CD4-positive, alpha-beta memory T cell (primary cell): ENCODE results near the gene ADSL. TPM values are rescaled to one million over a fixed set of nuclear protein-coding genes. Genes with fewer than 3 reads are reported as not detected.

ENCODE experiments used
- CTCF ChIA-PET: fragments of 350-600 bp; sonication (Branson Sonifier 250); formaldehyde crosslinking; loops from one replicate; lab custom pipeline; 2021; ENCODE audit warnings: inconsistent platforms; ENCODE audit not compliant: partially characterized antibody; lab: Charles Lee
- POLR2A ChIA-PET: fragments of 350-600 bp; sonication (Branson Sonifier 250); formaldehyde crosslinking; loops from one replicate; lab custom pipeline; 2021; ENCODE audit not compliant: partially characterized antibody; lab: Charles Lee
- DNase-seq, 5 donors: peaks; one replicate each; pipeline versions ENCODE4 v3.0.0 to v3.0.0-alpha.2; 2020 to 2022; ENCODE audit warnings: mixed read lengths in 1 of 5
- H3K27ac ChIP-seq: one replicate; pipeline ENCODE4 v1.7.0; 2013; ENCODE audit warnings: low read depth, low read length
- H3K27me3 ChIP-seq: 2 replicates; pipeline ENCODE4 v1.7.0; 2013; ENCODE audit warnings: mild to moderate bottlenecking, low read length, moderate library complexity; ENCODE audit not compliant: insufficient read depth
- H3K36me3 ChIP-seq: 2 replicates; pipeline ENCODE4 v1.7.0; 2013; ENCODE audit warnings: mild to moderate bottlenecking, low read length, moderate library complexity; ENCODE audit not compliant: insufficient read depth
- H3K4me1 ChIP-seq: 2 replicates; pipeline ENCODE4 v1.7.0; 2013; ENCODE audit warnings: mild to moderate bottlenecking, low read length, moderate library complexity; ENCODE audit not compliant: insufficient read depth
- H3K4me3 ChIP-seq, 2 donors: one replicate each; pipeline ENCODE4 v1.7.0; 2013; ENCODE audit warnings: low read length in 2 of 2, mild to moderate bottlenecking in 1 of 2
- H3K9me3 ChIP-seq, 2 donors: one replicate each; pipeline ENCODE4 v1.7.0; 2013; ENCODE audit warnings: low read length in 2 of 2, control low read depth in 1 of 2; ENCODE audit not compliant: control insufficient read depth in 1 of 2
- H3K27ac Mint-ChIP-seq, 7 donors: one replicate each; pipeline ENCODE4 v1.8.0; 2020 to 2021; ENCODE audit warnings: mixed read lengths in 7 of 7, mild to moderate bottlenecking in 6 of 7, inconsistent platforms in 3 of 7, moderate library complexity in 3 of 7
- H3K27me3 Mint-ChIP-seq, 2 donors: one replicate each; pipeline ENCODE4 v1.8.0; 2020 to 2021; ENCODE audit warnings: mixed read lengths in 2 of 2
- H3K36me3 Mint-ChIP-seq, 2 donors: one replicate each; pipeline ENCODE4 v1.8.0; 2020 to 2021; ENCODE audit warnings: mixed read lengths in 2 of 2, inconsistent platforms in 1 of 2, mild to moderate bottlenecking in 1 of 2
- H3K4me1 Mint-ChIP-seq, 4 donors: one replicate each; pipeline ENCODE4 v1.8.0; 2020 to 2021; ENCODE audit warnings: mixed read lengths in 4 of 4, mild to moderate bottlenecking in 1 of 4
- H3K4me3 Mint-ChIP-seq, 8 donors: one replicate each; pipeline ENCODE4 v1.8.0; 2020 to 2021; ENCODE audit warnings: mixed read lengths in 8 of 8, mild to moderate bottlenecking in 7 of 8, moderate library complexity in 6 of 8, inconsistent platforms in 3 of 8
- H3K9me3 Mint-ChIP-seq, 8 donors: one replicate each; pipeline ENCODE4 v1.8.0; 2020 to 2021; ENCODE audit warnings: mixed read lengths in 8 of 8, mild to moderate bottlenecking in 5 of 8, inconsistent platforms in 3 of 8, moderate library complexity in 1 of 8
- intact Hi-C: fragments of 100-400 bp; cut with micrococcal nuclease; formaldehyde crosslinking; loops from one replicate; pipeline ENCODE4 v1.15.1; 2023
- polyA plus RNA-seq, 2 donors: library from polyadenylated mRNA; unstranded; fragments of 300-500 nt; fragmentation: Illumina TruSeq; gene quantifications; one replicate each; pipeline ENCODE4 v1.2.3, GENCODE V29; 2021
- total RNA-seq, 2 experiments: library from RNA; stranded (reverse); gene quantifications; one replicate each; pipeline ENCODE4 v1.2.3, GENCODE V29; 2021

Gene ADSL
- total and polyA plus RNA-seq, 4 experiments from 2014 or later: 63.3 to 199 (median 109) TPM

GRCh38 chr22:40331706-40332105 is 14.6 kb upstream of the ADSL start:
- no peak for DNase-seq
- peaks cover 5% of the 10 kb centered on the region for H3K36me3 ChIP-seq
- H3K4me3 ChIP-seq: peak overlapping the region in 1 of 2 donors; percentile 17
- Mint-ChIP-seq H3K36me3 (peaks cover 25 to 27% of the 10 kb centered on the region in 2 donors), H3K9me3 (peaks cover 0 to 6% (median 0%) of the 10 kb centered on the region in 8 donors), H3K4me1 (peaks cover 76 to 100% (median 90%) of the 10 kb centered on the region in 4 donors), H3K27ac (peak overlapping the region; percentile 57 to 95 (median 86)), H3K27me3 (no peaks in the 10 kb centered on the region), H3K4me3 (peak overlapping the region in 7 of 8 donors; percentile 15 to 80 (median 76))
- no peaks in the 10 kb centered on the region for H3K9me3 ChIP-seq
- CTCF ChIA-PET: interaction anchor here (0.7 kb wide), 1 partner anchor 275 kb away, joined by 3 read pairs; no protein-coding TSS in a partner anchor
- peak overlapping the region; percentile 32 for H3K27ac ChIP-seq
- intact Hi-C loops: loop anchor here (1.0 kb wide), 1 partner anchor 7 kb away; no protein-coding TSS in a partner anchor
- POLR2A ChIA-PET: interaction anchor here (1.4 to 5.9 kb wide), 3 partner anchors 7 to 288 kb away, joined by 6 to 100 read pairs (median 92); partner anchors contain the start of gene ADSL
- peaks cover 98% of the 10 kb centered on the region for H3K4me1 ChIP-seq
- no peaks in the 10 kb centered on the region for H3K27me3 ChIP-seq

GRCh38 chr22:40332319-40332781 is 13.9 kb upstream of the ADSL start:
- Histone ChIP-seq H3K4me1 (peaks cover 98% of the 10 kb centered on the region), H3K27me3 (no peaks in the 10 kb centered on the region), H3K36me3 (peaks cover 5% of the 10 kb centered on the region), H3K4me3 (peak overlapping the region; percentile 17 to 18), H3K9me3 (no peaks in the 10 kb centered on the region), H3K27ac (peak overlapping the region; percentile 32)
- Mint-ChIP-seq H3K27ac (peak overlapping the region; percentile 77 to 95 (median 90)), H3K36me3 (peaks cover 19 to 21% of the 10 kb centered on the region in 2 donors), H3K9me3 (peaks cover 0 to 6% (median 0%) of the 10 kb centered on the region in 8 donors), H3K4me1 (peaks cover 71 to 99% (median 87%) of the 10 kb centered on the region in 4 donors), H3K27me3 (no peaks in the 10 kb centered on the region), H3K4me3 (peak overlapping the region; percentile 11 to 80 (median 71))
- DNase-seq: peak in 4 of 5 donors; percentile 29 to 56 (median 39)
- CTCF ChIA-PET: no interaction called here
- intact Hi-C loops: loop anchor here (1.0 kb wide), 1 partner anchor 8 kb away; no protein-coding TSS in a partner anchor
- POLR2A ChIA-PET: interaction anchor here (1.4 to 5.9 kb wide), 3 partner anchors 7 to 288 kb away, joined by 6 to 100 read pairs (median 92); partner anchors contain the start of gene ADSL

GRCh38 chr22:40334060-40334459 is 12.2 kb upstream of the ADSL start:
- Histone ChIP-seq H3K36me3 (peaks cover 5% of the 10 kb centered on the region), H3K9me3 (no peaks in the 10 kb centered on the region), H3K4me3 (no peak overlapping the region), H3K27ac (peak overlapping the region; percentile 30), H3K27me3 (no peaks in the 10 kb centered on the region), H3K4me1 (peaks cover 85% of the 10 kb centered on the region)
- intact Hi-C loops: no loop called here
- ChIA-PET CTCF (interaction anchor here (1.0 to 1.3 kb wide), 3 partner anchors 10 to 154 kb away, joined by 3 to 7 read pairs (median 4); no protein-coding TSS in a partner anchor), POLR2A (interaction anchor here (1.0 to 5.9 kb wide), 10 partner anchors 9 to 290 kb away, joined by 3 to 100 read pairs (median 4); partner anchors contain the start of genes ADSL and TNRC6B)
- peak overlapping the region; percentile 74 to 94 (median 82) for H3K27ac Mint-ChIP-seq
- no peak for DNase-seq
- peaks cover 14 to 18% of the 10 kb centered on the region in 2 donors for H3K36me3 Mint-ChIP-seq
- peak overlapping the region in 6 of 8 donors; percentile 69 to 80 (median 76) for H3K4me3 Mint-ChIP-seq
- H3K4me1 Mint-ChIP-seq: peaks cover 69 to 99% (median 84%) of the 10 kb centered on the region in 4 donors
- H3K9me3 Mint-ChIP-seq: peaks cover 0 to 8% (median 0%) of the 10 kb centered on the region in 8 donors
- no peaks in the 10 kb centered on the region for H3K27me3 Mint-ChIP-seq

- peak overlapping the region; percentile 69 to 80 (median 76) for H3K4me3 Mint-ChIP-seq
- ChIA-PET POLR2A (interaction anchor here (0.6 to 5.9 kb wide), 15 partner anchors 10 to 308 kb away, joined by 3 to 100 read pairs (median 5); partner anchors contain the start of genes ADSL and TNRC6B), CTCF (interaction anchor here (0.7 to 3.0 kb wide), 3 partner anchors 9 to 155 kb away, joined by 3 to 11 read pairs (median 5); no protein-coding TSS in a partner anchor)
- peaks cover 0 to 8% (median 0%) of the 10 kb centered on the region in 8 donors for H3K9me3 Mint-ChIP-seq
- H3K36me3 ChIP-seq: peaks cover 5% of the 10 kb centered on the region
- intact Hi-C loops: loop anchor here (1.0 kb wide), 1 partner anchor 11 kb away; the partner anchor contains the start of gene ADSL
- peak overlapping the region; percentile 8 to 9 for H3K4me3 ChIP-seq
- DNase-seq: peak in 4 of 5 donors; percentile 74 to 80 (median 75)
- H3K27ac Mint-ChIP-seq: peak overlapping the region; percentile 71 to 94 (median 77)
- H3K9me3 ChIP-seq: no peaks in the 10 kb centered on the region
- H3K4me1 Mint-ChIP-seq: peaks cover 69 to 97% (median 80%) of the 10 kb centered on the region in 4 donors
- H3K27ac ChIP-seq: peak overlapping the region; percentile 30
- H3K27me3 Mint-ChIP-seq: no peaks in the 10 kb centered on the region
- peaks cover 15 to 18% of the 10 kb centered on the region in 2 donors for H3K36me3 Mint-ChIP-seq
- peaks cover 77% of the 10 kb centered on the region for H3K4me1 ChIP-seq
- H3K27me3 ChIP-seq: no peaks in the 10 kb centered on the region
Observed at GRCh38 chr22:40334899-40335298, 11.4 kb upstream of the ADSL start.

- Mint-ChIP-seq H3K27ac (peak overlapping the region; percentile 71 to 94 (median 77)), H3K9me3 (peaks cover 0 to 6% (median 0%) of the 10 kb centered on the region in 8 donors), H3K4me3 (peak overlapping the region in 7 of 8 donors; percentile 60 to 78 (median 76)), H3K27me3 (no peaks in the 10 kb centered on the region), H3K4me1 (peaks cover 69 to 97% (median 80%) of the 10 kb centered on the region in 4 donors), H3K36me3 (peaks cover 13 to 14% of the 10 kb centered on the region in 2 donors)
- ChIA-PET CTCF (interaction anchor here (1.2 to 3.0 kb wide), 2 partner anchors 9 to 155 kb away, joined by 3 to 11 read pairs; no protein-coding TSS in a partner anchor), POLR2A (interaction anchor here (0.7 to 5.9 kb wide), 12 partner anchors 10 to 291 kb away, joined by 3 to 100 read pairs (median 6); partner anchors contain the start of genes ADSL and TNRC6B)
- peaks cover 5% of the 10 kb centered on the region for H3K36me3 ChIP-seq
- no peak overlapping the region for H3K4me3 ChIP-seq
- no peak for DNase-seq
- intact Hi-C loops: loop anchor here (1.0 kb wide), 1 partner anchor 11 kb away; the partner anchor contains the start of gene ADSL
- peak overlapping the region; percentile 30 for H3K27ac ChIP-seq
- H3K27me3 ChIP-seq: no peaks in the 10 kb centered on the region
- no peaks in the 10 kb centered on the region for H3K9me3 ChIP-seq
- peaks cover 76% of the 10 kb centered on the region for H3K4me1 ChIP-seq
Observed at GRCh38 chr22:40335358-40335757, 10.9 kb upstream of the ADSL start.

GRCh38 chr22:40340044-40340443 is 6.3 kb upstream of the ADSL start:
- no peak overlapping the region for H3K4me3 ChIP-seq
- no peaks in the 10 kb centered on the region for H3K36me3 ChIP-seq
- no peaks in the 10 kb centered on the region for H3K27me3 ChIP-seq
- Mint-ChIP-seq H3K27me3 (no peaks in the 10 kb centered on the region), H3K4me1 (peaks cover 50 to 84% (median 68%) of the 10 kb centered on the region in 4 donors), H3K27ac (peak overlapping the region in 5 of 7 donors; percentile 17 to 77 (median 32)), H3K9me3 (peaks cover 0 to 2% (median 0%) of the 10 kb centered on the region in 8 donors), H3K36me3 (peaks cover 3 to 8% of the 10 kb centered on the region in 2 donors), H3K4me3 (peak overlapping the region in 1 of 8 donors; percentile 18)
- H3K4me1 ChIP-seq: peaks cover 74% of the 10 kb centered on the region
- intact Hi-C loops: no loop called here
- POLR2A ChIA-PET: interaction anchor here (1.1 to 4.1 kb wide), 2 partner anchors 12 to 27 kb away, joined by 4 to 19 read pairs; no protein-coding TSS in a partner anchor
- H3K9me3 ChIP-seq: no peaks in the 10 kb centered on the region
- CTCF ChIA-PET: interaction anchor here (0.5 to 2.0 kb wide), 2 partner anchors 14 to 1260 kb away, joined by 3 to 7 read pairs; no protein-coding TSS in a partner anchor
- DNase-seq: no peak
- H3K27ac ChIP-seq: no peak overlapping the region
